Osteoblast (primary cell): ENCODE results near the gene SEC14L6. TPM values are rescaled to one million over a fixed set of nuclear protein-coding genes. Genes with fewer than 3 reads are reported as not detected.
A peak's percentile ranks its signal among the peaks of the same experiment; 100 is the strongest.
"Not testable (repeated sequence)": the region's sequence is repeated elsewhere in the genome, so short reads cannot be mapped to it uniquely, and the experiment has no call there.

ENCODE experiments used
- DNase-seq: peaks from one replicate; pipeline ENCODE4 v3.0.0; 2011; ENCODE audit warnings: low spot score, mixed read lengths; ENCODE audit not compliant: insufficient read length; ENCODE audit errors: missing footprints
- H2AFZ ChIP-seq: 2 replicates; pipeline ENCODE4 v1.6.0; 2011; ENCODE audit warnings: mild to moderate bottlenecking, low read length
- H3K27ac ChIP-seq: 2 replicates; pipeline ENCODE4 v1.5.1; 2011; ENCODE audit warnings: mild to moderate bottlenecking, low read depth, low read length, moderate library complexity
- H3K27me3 ChIP-seq: 2 replicates; pipeline ENCODE4 v1.6.0; 2012; ENCODE audit warnings: mild to moderate bottlenecking, control low read depth, inconsistent platforms, low read length, moderate library complexity; ENCODE audit not compliant: insufficient read depth
- H3K36me3 ChIP-seq: 2 replicates; pipeline ENCODE4 v1.5.1; 2011; ENCODE audit warnings: mild to moderate bottlenecking, low read length, control low read depth, moderate library complexity; ENCODE audit not compliant: insufficient read depth
- H3K4me1 ChIP-seq: 2 replicates; pipeline ENCODE4 v1.5.1; 2011; ENCODE audit warnings: mild to moderate bottlenecking, low read length, control low read depth, moderate library complexity; ENCODE audit not compliant: insufficient read depth
- H3K4me2 ChIP-seq: 2 replicates; pipeline ENCODE4 v1.6.0; 2011; ENCODE audit warnings: mild to moderate bottlenecking, low read length; ENCODE audit not compliant: insufficient read depth
- H3K4me3 ChIP-seq: fragments of 200-600 bp; sonication (generic); 3 replicates; pipeline ENCODE4 v1.5.1; 2012; ENCODE audit warnings: mild to moderate bottlenecking, low read length, inconsistent platforms; ENCODE audit not compliant: insufficient read depth
- H3K79me2 ChIP-seq: 2 replicates; pipeline ENCODE4 v1.6.0; 2012; ENCODE audit warnings: mild to moderate bottlenecking, low read length, control low read depth, inconsistent platforms; ENCODE audit not compliant: insufficient read depth
- H3K9me3 ChIP-seq: 2 replicates; pipeline ENCODE4 v1.5.1; 2011; ENCODE audit warnings: low read depth, low read length, control low read depth
- H4K20me1 ChIP-seq: 2 replicates; pipeline ENCODE4 v1.6.0; 2012; ENCODE audit warnings: mild to moderate bottlenecking, low read length, control low read depth; ENCODE audit not compliant: insufficient read depth
- total RNA-seq: library from RNA; depleted of rRNA; stranded (reverse); fragments of >200 nt; gene quantifications from 2 replicates; pipeline ENCODE4 v1.2.3, GENCODE V29; 2012
- TF ChIP-seq, protein P1 (sequence below): IDR thresholded peaks from 2 replicates; pipeline ENCODE4 v1.5.1; 2011; ENCODE audit warnings: mild to moderate bottlenecking, low read depth, low read length, moderate library complexity; ENCODE audit errors: extremely low read depth

The SEC14L6 gene
- total RNA-seq, 1 donor: not detected

DNA sequence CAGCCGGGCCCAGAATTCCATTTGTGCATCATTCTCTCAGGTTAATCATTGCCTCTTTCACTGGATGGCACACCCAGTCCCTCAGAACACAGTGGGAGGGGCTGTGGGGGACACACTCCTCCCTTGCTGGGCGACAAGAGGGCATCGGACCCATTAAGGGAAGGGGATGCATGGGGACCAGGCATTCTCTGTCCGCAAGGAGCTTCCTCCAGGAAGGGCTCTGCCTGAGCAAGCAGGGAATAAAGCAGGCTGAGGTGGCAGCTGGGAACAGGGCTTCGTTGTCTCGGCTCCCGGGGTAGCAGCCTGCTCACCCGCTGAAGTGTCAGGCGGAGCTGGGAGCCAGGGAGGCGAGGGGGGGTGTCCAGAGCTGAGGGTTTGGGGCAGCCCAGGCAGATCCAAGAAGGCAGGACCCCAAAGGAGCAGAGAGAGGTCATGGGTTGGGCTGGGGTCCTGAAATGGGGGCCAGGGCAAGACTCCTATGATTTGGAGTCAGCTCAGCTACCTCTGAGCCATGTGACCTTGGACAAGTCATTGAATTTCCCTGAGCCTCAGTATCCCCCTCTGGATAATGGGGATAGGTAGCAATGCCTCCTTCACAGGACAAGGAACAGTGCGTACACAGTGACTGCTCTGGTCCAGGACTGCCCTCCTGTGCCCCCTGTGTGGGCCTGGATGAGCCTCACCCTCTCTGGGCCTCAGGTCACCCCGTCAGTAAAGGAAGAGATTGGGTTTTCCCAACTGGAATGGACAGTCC, 26.5 kb upstream of the SEC14L6 start:
- TF ChIP-seq, protein P1, sequence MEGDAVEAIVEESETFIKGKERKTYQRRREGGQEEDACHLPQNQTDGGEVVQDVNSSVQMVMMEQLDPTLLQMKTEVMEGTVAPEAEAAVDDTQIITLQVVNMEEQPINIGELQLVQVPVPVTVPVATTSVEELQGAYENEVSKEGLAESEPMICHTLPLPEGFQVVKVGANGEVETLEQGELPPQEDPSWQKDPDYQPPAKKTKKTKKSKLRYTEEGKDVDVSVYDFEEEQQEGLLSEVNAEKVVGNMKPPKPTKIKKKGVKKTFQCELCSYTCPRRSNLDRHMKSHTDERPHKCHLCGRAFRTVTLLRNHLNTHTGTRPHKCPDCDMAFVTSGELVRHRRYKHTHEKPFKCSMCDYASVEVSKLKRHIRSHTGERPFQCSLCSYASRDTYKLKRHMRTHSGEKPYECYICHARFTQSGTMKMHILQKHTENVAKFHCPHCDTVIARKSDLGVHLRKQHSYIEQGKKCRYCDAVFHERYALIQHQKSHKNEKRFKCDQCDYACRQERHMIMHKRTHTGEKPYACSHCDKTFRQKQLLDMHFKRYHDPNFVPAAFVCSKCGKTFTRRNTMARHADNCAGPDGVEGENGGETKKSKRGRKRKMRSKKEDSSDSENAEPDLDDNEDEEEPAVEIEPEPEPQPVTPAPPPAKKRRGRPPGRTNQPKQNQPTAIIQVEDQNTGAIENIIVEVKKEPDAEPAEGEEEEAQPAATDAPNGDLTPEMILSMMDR: no peak
- peaks cover 11% of the 10 kb centered on the region for H4K20me1 ChIP-seq
- H3K27me3 ChIP-seq: peaks cover 20% of the 10 kb centered on the region
- DNase-seq: peak; percentile 86
- no peaks in the 10 kb centered on the region for H3K79me2 ChIP-seq
- no peaks in the 10 kb centered on the region for H3K9me3 ChIP-seq
- no peak overlapping the region for H2AFZ ChIP-seq
- H3K4me2 ChIP-seq: no peak overlapping the region
- no peak overlapping the region for H3K4me3 ChIP-seq
- H3K27ac ChIP-seq: no peak overlapping the region
- peaks cover 14% of the 10 kb centered on the region for H3K4me1 ChIP-seq
- peaks cover 22% of the 10 kb centered on the region for H3K36me3 ChIP-seq

DNA sequence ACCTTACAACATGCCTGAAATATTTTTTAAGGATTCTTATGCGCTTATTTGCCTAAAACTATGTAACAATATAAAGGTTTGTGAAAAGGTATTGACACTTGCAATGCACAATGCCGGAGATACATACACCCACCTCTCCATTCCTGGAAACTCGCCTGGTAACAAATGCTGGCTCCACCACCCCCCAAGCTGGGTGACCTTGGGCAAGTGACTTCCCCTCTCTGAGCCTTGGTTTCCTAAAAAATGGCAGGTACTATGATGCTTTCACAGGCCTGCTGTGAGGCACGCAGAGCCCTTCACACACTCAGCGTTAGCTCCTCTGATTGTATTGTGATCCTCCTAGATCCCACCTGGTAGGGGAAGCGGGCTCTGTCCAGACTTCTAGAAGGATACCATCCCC, 25.7 kb upstream of the SEC14L6 start:
- Histone ChIP-seq H3K4me1 (peaks cover 14% of the 10 kb centered on the region), H3K27ac (no peak overlapping the region), H3K4me2 (no peak overlapping the region), H2AFZ (no peak overlapping the region), H3K4me3 (no peak overlapping the region), H3K36me3 (peaks cover 15% of the 10 kb centered on the region), H4K20me1 (peaks cover 11% of the 10 kb centered on the region), H3K9me3 (no peaks in the 10 kb centered on the region), H3K27me3 (peaks cover 20% of the 10 kb centered on the region), H3K79me2 (no peaks in the 10 kb centered on the region)
- TF ChIP-seq, protein P1: no peak
- peak; percentile 18 for DNase-seq

DNA sequence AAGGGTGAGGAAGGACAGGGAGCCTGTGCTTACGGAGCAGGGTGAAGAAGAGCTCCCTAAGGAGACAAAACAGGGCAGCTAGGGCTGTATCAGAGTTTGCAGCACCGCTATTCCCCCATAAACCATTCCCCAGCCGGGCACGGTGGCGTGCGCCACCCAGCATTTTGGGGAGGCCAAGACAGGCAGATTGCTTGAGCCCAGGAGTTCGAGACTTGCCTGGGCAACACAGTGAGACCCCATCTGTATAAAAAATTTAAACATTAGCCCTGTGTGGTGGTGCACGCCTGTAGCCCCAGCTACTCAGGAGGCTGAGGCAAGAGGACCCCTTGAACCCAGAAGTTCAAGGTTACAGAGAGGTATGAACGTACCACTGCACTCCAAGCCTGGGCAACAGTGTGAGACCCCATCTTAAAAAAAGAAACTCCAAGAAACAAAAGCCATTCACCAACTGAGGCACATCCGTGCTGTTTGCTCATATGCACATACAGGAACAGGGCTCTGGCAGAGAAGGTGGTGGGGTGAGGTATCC, 23.2 kb upstream of the SEC14L6 start:
- Histone ChIP-seq H3K4me3 (no peak overlapping the region), H3K27ac (no peak overlapping the region), H3K4me2 (no peak overlapping the region), H3K4me1 (peaks cover 1% of the 10 kb centered on the region), H3K36me3 (no peaks in the 10 kb centered on the region), H4K20me1 (peaks cover 6% of the 10 kb centered on the region), H2AFZ (no peak overlapping the region), H3K27me3 (peaks cover 20% of the 10 kb centered on the region), H3K79me2 (no peaks in the 10 kb centered on the region), H3K9me3 (no peaks in the 10 kb centered on the region)
- TF ChIP-seq, protein P1: no peak
- peak; percentile 9 for DNase-seq

DNA sequence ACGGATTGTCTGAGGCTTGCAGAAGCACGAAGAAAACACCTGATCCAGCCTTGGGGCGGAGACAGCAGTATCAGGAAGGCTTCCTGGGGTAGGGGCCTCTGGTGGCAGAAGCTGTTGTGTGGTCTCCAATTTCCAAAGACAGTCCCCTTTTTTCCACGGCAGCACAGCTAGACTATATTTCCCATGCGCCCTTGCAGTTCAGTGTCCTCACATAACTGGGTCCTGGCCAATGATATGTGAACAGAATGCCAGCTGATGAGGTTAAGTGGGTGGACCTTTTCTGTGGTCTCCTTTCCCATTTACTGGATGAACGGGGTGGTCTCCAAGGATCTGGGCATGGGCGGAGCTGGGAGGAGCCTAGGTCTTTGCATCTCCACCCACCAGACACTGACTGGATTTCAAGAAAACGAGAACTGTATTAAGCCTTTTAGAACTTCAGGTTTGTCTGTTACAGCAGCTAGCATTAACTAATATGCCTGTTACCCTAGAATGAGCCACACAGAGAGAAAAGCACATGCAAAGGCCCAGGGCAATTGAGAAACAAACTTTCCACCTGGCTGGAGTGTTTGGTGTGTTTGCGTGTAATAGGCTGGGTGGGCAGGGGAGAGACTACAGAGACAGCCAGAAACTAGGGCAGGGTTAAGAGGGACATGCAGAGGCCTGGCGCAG, 21.7 kb upstream of the SEC14L6 start:
- H2AFZ ChIP-seq: no peak overlapping the region
- DNase-seq: peak; percentile 14
- no peaks in the 10 kb centered on the region for H3K79me2 ChIP-seq
- no peaks in the 10 kb centered on the region for H3K36me3 ChIP-seq
- H3K27me3 ChIP-seq: peaks cover 23% of the 10 kb centered on the region
- TF ChIP-seq, protein P1: no peak
- no peaks in the 10 kb centered on the region for H3K9me3 ChIP-seq
- H3K27ac ChIP-seq: no peak overlapping the region
- H3K4me2 ChIP-seq: no peak overlapping the region
- peaks cover 2% of the 10 kb centered on the region for H4K20me1 ChIP-seq
- H3K4me3 ChIP-seq: no peak overlapping the region
- H3K4me1 ChIP-seq: no peaks in the 10 kb centered on the region

DNA sequence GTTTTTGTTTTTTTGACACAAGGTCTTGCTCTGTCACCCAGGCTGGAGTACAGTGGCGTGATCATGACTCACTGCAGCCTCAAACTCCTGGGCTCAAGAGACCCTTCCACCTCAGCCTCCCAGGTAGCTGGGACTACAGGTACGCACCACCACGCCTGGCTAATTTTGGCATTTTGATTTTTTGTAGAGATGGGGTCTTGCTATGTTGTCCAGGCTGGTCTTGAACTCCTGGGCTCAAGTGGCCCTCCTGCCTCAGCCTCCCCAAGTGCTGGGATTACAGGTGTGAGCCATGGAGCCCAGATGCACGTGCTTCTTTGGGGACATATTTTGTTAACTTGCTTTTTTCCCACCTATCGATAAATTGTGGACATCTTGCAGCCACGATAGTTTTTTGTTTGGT, 20.7 kb upstream of the SEC14L6 start:
- H3K4me1 ChIP-seq, H3K4me2 ChIP-seq, H2AFZ ChIP-seq, H3K27ac ChIP-seq, H4K20me1 ChIP-seq, H3K9me3 ChIP-seq, DNase-seq, H3K79me2 ChIP-seq, H3K4me3 ChIP-seq, H3K36me3 ChIP-seq: not testable (repeated sequence)
- H3K27me3 ChIP-seq: peaks cover 20% of the 10 kb centered on the region
